SK-N-SH (cell line): ENCODE measurements around the gene THADA.

Experiments used
- ELF1 ChIP-seq: IDR thresholded peaks from 2 replicates; pipeline ENCODE4 v1.4.0; 2012
- EP300 ChIP-seq, 2 experiments: IDR thresholded peaks; 2 replicates each; pipeline versions ENCODE4 v1.4.0 to v1.6.1; 2012; ENCODE audit warnings: borderline replicate concordance in 1 of 2, low read depth in 1 of 2, low read length in 1 of 2
- EZH2phosphoT487 ChIP-seq: fragments of 200-600 bp; sonication (generic); IDR thresholded peaks from 2 replicates; pipeline ENCODE4 v1.6.1; 2017; ENCODE audit warnings: low read depth, mixed run types, mild to moderate bottlenecking, antibody characterized with exemption, moderate library complexity, borderline replicate concordance
- GABPA ChIP-seq: IDR thresholded peaks from 2 replicates; pipeline ENCODE4 v1.4.0; 2012; ENCODE audit warnings: low read depth, mild to moderate bottlenecking
- NFIC ChIP-seq: IDR thresholded peaks from 2 replicates; pipeline ENCODE4 v1.4.0; 2012; ENCODE audit warnings: borderline replicate concordance
- SIN3A ChIP-seq: IDR thresholded peaks from 2 replicates; pipeline ENCODE4 v1.6.1; 2012; ENCODE audit warnings: low read depth, mild to moderate bottlenecking, low read length, moderate library complexity, borderline replicate concordance
- SMC3 ChIP-seq: IDR thresholded peaks from 2 replicates; pipeline ENCODE4 v1.6.1; 2012; ENCODE audit warnings: low read depth, low read length, improper control_type of control experiment
- TF ChIP-seq, protein P1 (sequence below): fragments of 200-600 bp; sonication (generic); IDR thresholded peaks from 2 replicates; pipeline ENCODE4 v1.6.1; 2017; ENCODE audit warnings: antibody characterized with exemption, mild to moderate bottlenecking, moderate library complexity
- TF ChIP-seq, protein P2 (sequence below): IDR thresholded peaks from 2 replicates; pipeline ENCODE4 v1.4.0; 2012; ENCODE audit warnings: low read depth, borderline replicate concordance
- TF ChIP-seq, protein P3 (sequence below): IDR thresholded peaks from 2 replicates; pipeline ENCODE4 v1.6.1; 2012; ENCODE audit warnings: mild to moderate bottlenecking, low read depth, low read length, moderate library complexity
- TF ChIP-seq, protein P4 (sequence below): IDR thresholded peaks from 2 replicates; pipeline ENCODE4 v1.4.0; 2012; ENCODE audit warnings: low read depth
- TF ChIP-seq, protein P5 (sequence below): fragments of 150-350 bp; IDR thresholded peaks from 2 replicates; pipeline ENCODE4 v1.6.1; 2017; ENCODE audit warnings: antibody characterized with exemption, low read length, low read depth, borderline replicate concordance
- TF ChIP-seq, protein P6 (sequence below): IDR thresholded peaks from 2 replicates; pipeline ENCODE4 v1.4.0; 2012; ENCODE audit warnings: low read depth, borderline replicate concordance

DNA sequence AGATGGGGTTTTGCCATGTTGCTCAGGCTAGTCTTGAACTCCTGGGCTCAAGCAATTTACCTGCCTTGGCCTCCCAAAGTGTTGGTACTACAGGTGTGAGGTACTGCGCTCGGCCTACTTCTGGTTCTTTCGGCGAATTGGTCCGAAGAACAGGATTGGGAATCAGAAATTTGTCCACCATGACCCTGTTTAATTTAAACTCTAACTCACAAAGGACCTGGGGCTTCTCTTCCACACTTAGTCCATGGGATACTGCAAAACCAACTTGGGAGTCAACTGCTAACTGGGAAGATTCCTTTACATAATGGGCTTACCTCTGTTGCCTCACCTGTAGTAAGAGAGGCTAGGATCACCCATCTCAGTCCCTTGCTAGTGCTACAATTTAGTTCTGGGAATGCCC lies 289.6 kb downstream of the THADA start:
- TF ChIP-seq, protein P1, sequence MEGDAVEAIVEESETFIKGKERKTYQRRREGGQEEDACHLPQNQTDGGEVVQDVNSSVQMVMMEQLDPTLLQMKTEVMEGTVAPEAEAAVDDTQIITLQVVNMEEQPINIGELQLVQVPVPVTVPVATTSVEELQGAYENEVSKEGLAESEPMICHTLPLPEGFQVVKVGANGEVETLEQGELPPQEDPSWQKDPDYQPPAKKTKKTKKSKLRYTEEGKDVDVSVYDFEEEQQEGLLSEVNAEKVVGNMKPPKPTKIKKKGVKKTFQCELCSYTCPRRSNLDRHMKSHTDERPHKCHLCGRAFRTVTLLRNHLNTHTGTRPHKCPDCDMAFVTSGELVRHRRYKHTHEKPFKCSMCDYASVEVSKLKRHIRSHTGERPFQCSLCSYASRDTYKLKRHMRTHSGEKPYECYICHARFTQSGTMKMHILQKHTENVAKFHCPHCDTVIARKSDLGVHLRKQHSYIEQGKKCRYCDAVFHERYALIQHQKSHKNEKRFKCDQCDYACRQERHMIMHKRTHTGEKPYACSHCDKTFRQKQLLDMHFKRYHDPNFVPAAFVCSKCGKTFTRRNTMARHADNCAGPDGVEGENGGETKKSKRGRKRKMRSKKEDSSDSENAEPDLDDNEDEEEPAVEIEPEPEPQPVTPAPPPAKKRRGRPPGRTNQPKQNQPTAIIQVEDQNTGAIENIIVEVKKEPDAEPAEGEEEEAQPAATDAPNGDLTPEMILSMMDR: no peak
- no peak for TF ChIP-seq GABPA
- no peak for TF ChIP-seq ELF1
- TF ChIP-seq, protein P2, sequence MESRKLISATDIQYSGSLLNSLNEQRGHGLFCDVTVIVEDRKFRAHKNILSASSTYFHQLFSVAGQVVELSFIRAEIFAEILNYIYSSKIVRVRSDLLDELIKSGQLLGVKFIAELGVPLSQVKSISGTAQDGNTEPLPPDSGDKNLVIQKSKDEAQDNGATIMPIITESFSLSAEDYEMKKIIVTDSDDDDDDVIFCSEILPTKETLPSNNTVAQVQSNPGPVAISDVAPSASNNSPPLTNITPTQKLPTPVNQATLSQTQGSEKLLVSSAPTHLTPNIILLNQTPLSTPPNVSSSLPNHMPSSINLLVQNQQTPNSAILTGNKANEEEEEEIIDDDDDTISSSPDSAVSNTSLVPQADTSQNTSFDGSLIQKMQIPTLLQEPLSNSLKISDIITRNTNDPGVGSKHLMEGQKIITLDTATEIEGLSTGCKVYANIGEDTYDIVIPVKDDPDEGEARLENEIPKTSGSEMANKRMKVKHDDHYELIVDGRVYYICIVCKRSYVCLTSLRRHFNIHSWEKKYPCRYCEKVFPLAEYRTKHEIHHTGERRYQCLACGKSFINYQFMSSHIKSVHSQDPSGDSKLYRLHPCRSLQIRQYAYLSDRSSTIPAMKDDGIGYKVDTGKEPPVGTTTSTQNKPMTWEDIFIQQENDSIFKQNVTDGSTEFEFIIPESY: no peak
- TF ChIP-seq, protein P3, sequence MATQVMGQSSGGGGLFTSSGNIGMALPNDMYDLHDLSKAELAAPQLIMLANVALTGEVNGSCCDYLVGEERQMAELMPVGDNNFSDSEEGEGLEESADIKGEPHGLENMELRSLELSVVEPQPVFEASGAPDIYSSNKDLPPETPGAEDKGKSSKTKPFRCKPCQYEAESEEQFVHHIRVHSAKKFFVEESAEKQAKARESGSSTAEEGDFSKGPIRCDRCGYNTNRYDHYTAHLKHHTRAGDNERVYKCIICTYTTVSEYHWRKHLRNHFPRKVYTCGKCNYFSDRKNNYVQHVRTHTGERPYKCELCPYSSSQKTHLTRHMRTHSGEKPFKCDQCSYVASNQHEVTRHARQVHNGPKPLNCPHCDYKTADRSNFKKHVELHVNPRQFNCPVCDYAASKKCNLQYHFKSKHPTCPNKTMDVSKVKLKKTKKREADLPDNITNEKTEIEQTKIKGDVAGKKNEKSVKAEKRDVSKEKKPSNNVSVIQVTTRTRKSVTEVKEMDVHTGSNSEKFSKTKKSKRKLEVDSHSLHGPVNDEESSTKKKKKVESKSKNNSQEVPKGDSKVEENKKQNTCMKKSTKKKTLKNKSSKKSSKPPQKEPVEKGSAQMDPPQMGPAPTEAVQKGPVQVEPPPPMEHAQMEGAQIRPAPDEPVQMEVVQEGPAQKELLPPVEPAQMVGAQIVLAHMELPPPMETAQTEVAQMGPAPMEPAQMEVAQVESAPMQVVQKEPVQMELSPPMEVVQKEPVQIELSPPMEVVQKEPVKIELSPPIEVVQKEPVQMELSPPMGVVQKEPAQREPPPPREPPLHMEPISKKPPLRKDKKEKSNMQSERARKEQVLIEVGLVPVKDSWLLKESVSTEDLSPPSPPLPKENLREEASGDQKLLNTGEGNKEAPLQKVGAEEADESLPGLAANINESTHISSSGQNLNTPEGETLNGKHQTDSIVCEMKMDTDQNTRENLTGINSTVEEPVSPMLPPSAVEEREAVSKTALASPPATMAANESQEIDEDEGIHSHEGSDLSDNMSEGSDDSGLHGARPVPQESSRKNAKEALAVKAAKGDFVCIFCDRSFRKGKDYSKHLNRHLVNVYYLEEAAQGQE: no peak
- TF ChIP-seq SIN3A: no peak
- TF ChIP-seq NFIC: no peak
- no peak for TF ChIP-seq EZH2phosphoT487
- TF ChIP-seq, protein P4, sequence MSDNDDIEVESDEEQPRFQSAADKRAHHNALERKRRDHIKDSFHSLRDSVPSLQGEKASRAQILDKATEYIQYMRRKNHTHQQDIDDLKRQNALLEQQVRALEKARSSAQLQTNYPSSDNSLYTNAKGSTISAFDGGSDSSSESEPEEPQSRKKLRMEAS: no peak
- no peak for TF ChIP-seq SMC3
- TF ChIP-seq, protein P5, sequence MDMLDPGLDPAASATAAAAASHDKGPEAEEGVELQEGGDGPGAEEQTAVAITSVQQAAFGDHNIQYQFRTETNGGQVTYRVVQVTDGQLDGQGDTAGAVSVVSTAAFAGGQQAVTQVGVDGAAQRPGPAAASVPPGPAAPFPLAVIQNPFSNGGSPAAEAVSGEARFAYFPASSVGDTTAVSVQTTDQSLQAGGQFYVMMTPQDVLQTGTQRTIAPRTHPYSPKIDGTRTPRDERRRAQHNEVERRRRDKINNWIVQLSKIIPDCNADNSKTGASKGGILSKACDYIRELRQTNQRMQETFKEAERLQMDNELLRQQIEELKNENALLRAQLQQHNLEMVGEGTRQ: no peak
- TF ChIP-seq, protein P6, sequence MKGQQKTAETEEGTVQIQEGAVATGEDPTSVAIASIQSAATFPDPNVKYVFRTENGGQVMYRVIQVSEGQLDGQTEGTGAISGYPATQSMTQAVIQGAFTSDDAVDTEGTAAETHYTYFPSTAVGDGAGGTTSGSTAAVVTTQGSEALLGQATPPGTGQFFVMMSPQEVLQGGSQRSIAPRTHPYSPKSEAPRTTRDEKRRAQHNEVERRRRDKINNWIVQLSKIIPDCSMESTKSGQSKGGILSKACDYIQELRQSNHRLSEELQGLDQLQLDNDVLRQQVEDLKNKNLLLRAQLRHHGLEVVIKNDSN: no peak
- TF ChIP-seq EP300 (IDR thresholded peaks at IDR 0.05; ENCODE audit: borderline replicate concordance in 1 of 2, low read depth in 1 of 2, low read length in 1 of 2): no peak
